RWPE1 (cell line): ENCODE results near the gene CNTNAP4.

Source experiments
- CTCF ChIA-PET: fragments of 350-600 bp; sonication (Branson Sonifier 250); formaldehyde crosslinking; extraction: SDS; loops from one replicate; lab custom pipeline; 2021; lab: Yijun Ruan, JAX
- POLR2A ChIA-PET: fragments of 400-600 bp; formaldehyde crosslinking; extraction: SDS; loops from one replicate; lab custom pipeline; 2020; ENCODE audit warnings: antibody characterized with exemption; ENCODE audit not compliant: low non-redundant PET; lab: Yijun Ruan, JAX
- DNase-seq: peaks from one replicate; pipeline ENCODE4 v3.0.0; 2012; ENCODE audit warnings: low spot score
- H3K27ac ChIP-seq: fragments of 450-650 bp; 2 replicates; pipeline ENCODE4 v1.5.1; 2017
- CTCF ChIP-seq: fragments of 450-650 bp; conservative IDR thresholded peaks from 2 replicates; pipeline ENCODE4 v1.5.1; 2017; ENCODE audit warnings: low read depth, mild to moderate bottlenecking

CNTNAP4 gene

DNA sequence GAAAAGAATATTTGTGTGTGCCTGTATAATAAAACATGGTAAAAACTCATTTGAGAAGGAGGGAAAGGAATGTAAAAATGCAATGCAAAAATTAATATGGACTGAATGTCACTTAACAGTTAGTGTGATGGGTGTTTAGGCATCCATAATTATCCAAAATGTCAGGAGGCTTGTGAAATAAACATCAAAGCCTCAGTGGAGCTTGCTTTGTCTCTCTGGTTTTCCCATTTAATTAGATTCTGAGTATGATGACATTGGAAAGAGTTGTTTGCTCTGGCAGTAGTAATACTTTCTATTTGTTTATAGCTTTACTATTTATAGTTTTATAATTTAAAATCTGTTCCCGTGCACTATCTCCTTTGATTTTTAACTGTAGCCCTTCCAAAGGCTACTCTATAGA lies 51.9 kb downstream of the CNTNAP4 start:
- no peak for TF ChIP-seq CTCF
- H3K27ac ChIP-seq, result no peak overlapping the region
- POLR2A ChIA-PET, result no interaction called here
- CTCF ChIA-PET, result no interaction called here
- no peak for DNase-seq

- DNase-seq, result no peak
- CTCF ChIA-PET, result interaction anchor here (0.6 kb wide), 1 partner anchor 195 kb away, joined by 3 read pairs; no protein-coding TSS in a partner anchor
- POLR2A ChIA-PET, result no interaction called here
- no peak overlapping the region for H3K27ac ChIP-seq
- TF ChIP-seq CTCF, result no peak
These were observed 58.2 kb downstream of the CNTNAP4 start for GRCh38 chr16:76335180-76335974.

DNA sequence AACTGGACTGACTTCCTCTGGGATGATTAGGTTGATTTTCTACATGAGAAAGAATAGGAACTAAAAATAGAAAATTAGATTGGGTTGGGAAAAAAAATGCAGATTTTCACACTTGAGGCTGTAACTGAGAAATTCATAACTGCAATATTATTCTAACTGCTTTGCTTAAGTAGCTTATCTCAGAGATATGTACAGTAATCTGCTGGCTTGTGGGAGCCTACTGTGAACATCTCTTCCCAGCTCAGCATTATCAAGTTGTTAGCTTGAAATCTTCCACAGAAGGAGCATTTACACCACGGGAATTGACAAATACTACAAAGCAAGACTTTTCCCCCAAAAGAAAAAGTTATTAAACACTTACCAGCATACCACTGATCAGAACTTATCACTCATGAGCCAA lies 58.9 kb downstream of the CNTNAP4 start:
- DNase-seq, result no peak
- ChIA-PET POLR2A (no interaction called here), CTCF (no interaction called here)
- H3K27ac ChIP-seq, result no peak overlapping the region
- TF ChIP-seq CTCF, result no peak

DNA sequence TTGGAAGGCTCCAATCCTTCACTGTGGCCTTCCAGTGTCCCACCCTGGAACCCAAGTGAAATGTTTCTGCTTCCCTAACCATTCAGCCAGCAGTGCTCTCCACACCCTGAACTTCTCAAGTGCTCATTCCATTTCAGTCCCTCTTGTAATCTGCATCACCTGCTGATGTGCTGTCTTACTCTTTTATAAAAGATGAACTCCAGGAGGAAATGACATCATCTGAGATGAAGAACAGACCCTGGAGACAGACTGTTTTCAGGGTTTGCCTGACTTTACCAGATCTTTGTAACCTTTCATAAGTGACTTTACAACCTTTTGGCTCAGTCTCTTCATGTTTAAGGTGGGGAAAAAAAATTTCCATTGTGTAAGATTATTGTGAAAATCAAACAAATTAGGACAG lies 61.3 kb downstream of the CNTNAP4 start:
- POLR2A ChIA-PET, result no interaction called here
- DNase-seq, result no peak
- H3K27ac ChIP-seq, result no peak overlapping the region
- no peak for TF ChIP-seq CTCF
- CTCF ChIA-PET, result no interaction called here

DNA sequence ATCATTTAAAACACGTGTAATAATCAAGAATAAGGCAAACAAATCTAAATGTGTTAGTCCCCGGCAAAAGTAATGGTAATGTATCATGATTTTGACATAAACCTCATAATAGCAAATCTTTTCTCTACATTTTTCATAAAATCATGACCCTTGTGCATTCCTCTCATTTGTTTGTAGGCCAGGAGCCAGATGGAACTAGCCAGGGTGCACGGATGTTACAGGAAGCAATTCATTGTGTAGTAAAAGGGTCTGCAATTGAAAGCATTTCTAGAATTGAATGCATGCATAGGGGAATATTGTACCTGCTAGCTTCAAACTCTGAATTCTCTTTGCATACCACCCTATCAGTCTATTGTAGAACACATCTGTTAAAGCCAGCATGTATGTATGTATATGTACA lies 66.6 kb downstream of the CNTNAP4 start:
- no peak for DNase-seq
- ChIA-PET POLR2A (no interaction called here), CTCF (no interaction called here)
- no peak overlapping the region for H3K27ac ChIP-seq
- TF ChIP-seq CTCF, result no peak

- ChIA-PET CTCF (no interaction called here), POLR2A (no interaction called here)
- no peak overlapping the region for H3K27ac ChIP-seq
- DNase-seq, result no peak
- no peak for TF ChIP-seq CTCF
These were observed 68.0 kb downstream of the CNTNAP4 start for GRCh38 chr16:76345163-76345661.
